H1 (cell line): ENCODE results near the gene MIF4GD. TPM values are rescaled to one million over a fixed set of nuclear protein-coding genes. Genes with fewer than 3 reads are reported as not detected.

Source experiments
- CTCF ChIA-PET: fragments of 300-600 bp; sonication (Branson Sonifier 250); formaldehyde crosslinking; loops from one replicate; lab custom pipeline; 2021; ENCODE audit not compliant: partially characterized antibody; lab: Charles Lee
- POLR2A ChIA-PET: fragments of 300-600 bp; sonication (Branson Sonifier 250); formaldehyde crosslinking; loops from one replicate; lab custom pipeline; 2021; ENCODE audit warnings: inconsistent platforms; ENCODE audit not compliant: partially characterized antibody; lab: Charles Lee
- DNase-seq, 2 experiments: peaks; one replicate each; pipeline versions ENCODE4 v3.0.0 to v3.0.0-alpha.2; 2010 to 2022; ENCODE audit warnings: low spot score in 2 of 2, low read depth in 1 of 2, mixed read lengths in 1 of 2
- FAIRE-seq: peaks from 2 replicates; lab custom pipeline; 2011; peaks lifted over from hg19 to GRCh38; lab: Jason Lieb, UNC
- H2AFZ ChIP-seq: 2 replicates; pipeline ENCODE4 v1.8.1; 2012; ENCODE audit warnings: low read length, inconsistent platforms
- H2AK5ac ChIP-seq: 2 replicates; pipeline ENCODE4 v1.6.1; 2013; ENCODE audit warnings: low read depth, low read length
- H2BK120ac ChIP-seq: replicated peaks from 2 replicates; pipeline ENCODE3; 2013; ENCODE audit warnings: low read depth, low read length, inconsistent platforms
- H2BK12ac ChIP-seq: 2 replicates; pipeline ENCODE4 v1.6.1; 2013; ENCODE audit warnings: low read depth, low read length
- H2BK15ac ChIP-seq: 2 replicates; pipeline ENCODE4 v1.6.1; 2013; ENCODE audit warnings: low read length
- H2BK20ac ChIP-seq: 2 replicates; pipeline ENCODE4 v1.6.1; 2013; ENCODE audit warnings: low read length
- H2BK5ac ChIP-seq: 2 replicates; pipeline ENCODE4 v1.6.1; 2013; ENCODE audit warnings: low read depth, low read length
- H3K14ac ChIP-seq: 2 replicates; pipeline ENCODE4 v1.6.1; 2013; ENCODE audit warnings: inconsistent platforms; ENCODE audit not compliant: insufficient read length
- H3K18ac ChIP-seq: 2 replicates; pipeline ENCODE4 v1.6.1; 2013; ENCODE audit warnings: low read length; ENCODE audit errors: extremely low read depth
- H3K23ac ChIP-seq: 2 replicates; pipeline ENCODE4 v1.6.1; 2013; ENCODE audit warnings: inconsistent platforms; ENCODE audit not compliant: insufficient read length
- H3K23me2 ChIP-seq: 2 replicates; pipeline ENCODE4 v1.6.1; 2013; ENCODE audit warnings: low read depth, low read length
- H3K27ac ChIP-seq: 2 replicates; pipeline ENCODE4 v1.6.1; 2011; ENCODE audit warnings: low read depth, low read length, inconsistent platforms
- H3K27me3 ChIP-seq, 4 experiments: replicated peaks in 1 of 4; 1 replicate in 1 of 4; 2 replicates in 3 of 4; pipeline versions ENCODE4 v1.6.1 to v1.8.1; 2011 to 2013; ENCODE audit warnings: low read length in 3 of 4, mild to moderate bottlenecking in 3 of 4, inconsistent platforms in 2 of 4, mixed read lengths in 2 of 4, moderate library complexity in 1 of 4; ENCODE audit not compliant: control insufficient read depth in 3 of 4, insufficient read depth in 3 of 4; ENCODE audit errors: extremely low read depth in 1 of 4
- H3K36me3 ChIP-seq, 4 experiments: 2 replicates each; pipeline versions ENCODE4 v1.6.1 to v1.8.1; 2011 to 2013; ENCODE audit warnings: mild to moderate bottlenecking in 4 of 4, low read length in 3 of 4, moderate library complexity in 2 of 4, control low read depth in 1 of 4, inconsistent platforms in 1 of 4; ENCODE audit not compliant: insufficient read depth in 4 of 4, control insufficient read depth in 2 of 4
- H3K4ac ChIP-seq: replicated peaks from 2 replicates; pipeline ENCODE3; 2013; ENCODE audit warnings: low read length, low read depth, mixed read lengths, inconsistent platforms; ENCODE audit not compliant: insufficient read length
- H3K4me1 ChIP-seq, 4 experiments: replicated peaks in 1 of 4; 1 replicate in 1 of 4; 2 replicates in 3 of 4; pipeline versions ENCODE4 v1.6.1 to v1.8.1; 2011 to 2013; ENCODE audit warnings: low read length in 3 of 4, inconsistent platforms in 2 of 4, mixed read lengths in 1 of 4; ENCODE audit not compliant: insufficient read depth in 4 of 4, control insufficient read depth in 3 of 4
- H3K4me2 ChIP-seq, 2 experiments: 2 replicates each; pipeline versions ENCODE4 v1.6.1 to v1.8.1; 2011 to 2013; ENCODE audit warnings: low read depth in 2 of 2, low read length in 2 of 2, control low read depth in 1 of 2, inconsistent platforms in 1 of 2, mild to moderate bottlenecking in 1 of 2; ENCODE audit not compliant: insufficient read depth in 1 of 2
- H3K4me3 ChIP-seq, 4 experiments: fragments of 200-600, 300-600 bp in 1 of 4; sonication (generic), shearing (Covaris generic), sonication (Bioruptor Twin) in 1 of 4; 2 replicates each; pipeline versions ENCODE4 v1.5.1 to v1.8.1; 2011 to 2016; ENCODE audit warnings: low read length in 4 of 4, low read depth in 3 of 4, control low read depth in 2 of 4, inconsistent platforms in 2 of 4, mild to moderate bottlenecking in 2 of 4, mixed read lengths in 1 of 4, moderate library complexity in 1 of 4; ENCODE audit not compliant: insufficient read depth in 2 of 4; ENCODE audit errors: extremely low read depth in 1 of 4
- H3K56ac ChIP-seq: replicated peaks from 2 replicates; pipeline ENCODE3; 2013; ENCODE audit warnings: low read depth, mild to moderate bottlenecking, mixed read lengths, low read length, inconsistent platforms; ENCODE audit not compliant: insufficient read length
- H3K79me1 ChIP-seq: 2 replicates; pipeline ENCODE4 v1.6.1; 2013; ENCODE audit warnings: low read depth, low read length, control low read depth
- H3K79me2 ChIP-seq, 2 experiments: 2 replicates each; pipeline versions ENCODE4 v1.6.1 to v1.8.1; 2012 to 2013; ENCODE audit warnings: low read length in 2 of 2, mild to moderate bottlenecking in 2 of 2, inconsistent platforms in 1 of 2; ENCODE audit not compliant: insufficient read depth in 2 of 2, control insufficient read depth in 1 of 2
- H3K9ac ChIP-seq, 4 experiments: replicated peaks in 1 of 4; 1 replicate in 1 of 4; 2 replicates in 3 of 4; pipeline versions ENCODE4 v1.6.1 to v1.8.1; 2011 to 2013; ENCODE audit warnings: low read depth in 3 of 4, low read length in 3 of 4, control low read depth in 2 of 4, mild to moderate bottlenecking in 2 of 4, moderate library complexity in 2 of 4, inconsistent platforms in 1 of 4; ENCODE audit errors: extremely low read depth in 1 of 4
- H3K9me3 ChIP-seq, 2 experiments: 2 replicates each; pipeline versions ENCODE4 v1.6.1 to v1.8.1; 2012 to 2013; ENCODE audit warnings: mild to moderate bottlenecking in 2 of 2, moderate library complexity in 2 of 2, control low read depth in 1 of 2, inconsistent platforms in 1 of 2, low read depth in 1 of 2, low read length in 1 of 2, mixed read lengths in 1 of 2; ENCODE audit not compliant: insufficient read depth in 2 of 2
- H4K20me1 ChIP-seq, 2 experiments: replicated peaks in 1 of 2; 2 replicates each; pipeline versions ENCODE3 to v1.8.1; 2011 to 2013; ENCODE audit warnings: inconsistent platforms in 2 of 2, low read length in 2 of 2, mild to moderate bottlenecking in 1 of 2; ENCODE audit not compliant: insufficient read depth in 2 of 2, control insufficient read depth in 1 of 2
- H4K5ac ChIP-seq: 2 replicates; pipeline ENCODE4 v1.6.1; 2013; ENCODE audit warnings: low read length, low read depth, mixed read lengths, inconsistent platforms; ENCODE audit not compliant: insufficient read length
- H4K8ac ChIP-seq: 2 replicates; pipeline ENCODE4 v1.8.0; 2013; ENCODE audit warnings: mild to moderate bottlenecking, moderate library complexity, low read length, inconsistent platforms; ENCODE audit not compliant: insufficient read depth; ENCODE audit errors: extremely low read depth
- H4K91ac ChIP-seq: replicated peaks from 2 replicates; pipeline ENCODE3; 2013; ENCODE audit warnings: low read length, mixed read lengths, inconsistent platforms; ENCODE audit not compliant: insufficient read length
- KDM5A ChIP-seq: fragments of 200-600 bp; IDR thresholded peaks from 2 replicates; pipeline ENCODE4 v1.7.1; 2012; ENCODE audit warnings: mild to moderate bottlenecking, low read length, inconsistent platforms, mixed read lengths
- POLR2A ChIP-seq, 2 experiments: IDR thresholded peaks; 1 replicate in 1 of 2; 2 replicates in 1 of 2; pipeline ENCODE4 v1.6.1; 2011; ENCODE audit warnings: low read depth in 2 of 2, low read length in 2 of 2, mild to moderate bottlenecking in 2 of 2; ENCODE audit errors: control extremely low read depth in 1 of 2
- WGBS, 2 experiments: shearing (Covaris generic) in 1 of 2; methylation state at CpG; one replicate each; pipeline versions ENCODE4 v1.1.6 to v1.1.7; 2013 to 2015; ENCODE audit warnings: low lambda C conversion rate in 2 of 2, mixed read lengths in 2 of 2, inconsistent platforms in 1 of 2, low coverage in 1 of 2, missing lambda C conversion rate in 1 of 2; ENCODE audit not compliant: insufficient replicate concordance in 2 of 2, insufficient coverage in 1 of 2, insufficient read length in 1 of 2; ENCODE audit errors: extremely low coverage in 1 of 2, missing lambda C conversion rate in 1 of 2; 5-methylcytosine and 5-hydroxymethylcytosine counted together
- polyA plus RNA-seq, 7 experiments: library from polyadenylated mRNA; depleted of rRNA in 3 of 7; stranded (reverse) in 5 of 7; unstranded in 2 of 7; fragments of >200 nt in 5 of 7; fragments of 200-250 nt in 2 of 7; gene quantifications; 1 replicate in 5 of 7; 2 replicates in 1 of 7; 4 replicates in 1 of 7; pipeline versions ENCODE4 v1.2.1 to v1.2.3, GENCODE V29; 2011 to 2013; ENCODE audit warnings: missing spikeins in 2 of 7, mixed read lengths in 2 of 7
- total RNA-seq: library from RNA; stranded (reverse); fragmentation: NEBNext Ultra II Directional; extraction: Animal tissue kit (Norgen Biotek cat#: 25700); gene quantifications from 2 replicates; pipeline ENCODE4 v1.2.1, GENCODE V29; 2021

The MIF4GD gene
- total and polyA plus RNA-seq, 2 of the 8 experiments (the other 6 are each of a cell fraction or from before 2014, with no cell fraction given): 16.1 to 51.1 TPM

- Histone ChIP-seq H3K23ac (no peak overlapping the region), H4K20me1 (peaks cover 14 to 29% of the 10 kb centered on the region in 2 experiments), H2BK15ac (no peak overlapping the region), H3K9ac (no peak overlapping the region), H3K4me3 (no peak overlapping the region), H3K27me3 (no peaks in the 10 kb centered on the region), H3K56ac (no peak overlapping the region), H2AFZ (no peak overlapping the region), H3K4ac (no peak overlapping the region), H3K9me3 (no peaks in the 10 kb centered on the region), H3K14ac (no peak overlapping the region), H4K91ac (no peak overlapping the region), H4K8ac (peak overlapping the region; percentile 57), H2AK5ac (no peak overlapping the region), H3K4me1 (peaks cover 0 to 4% (median 0%) of the 10 kb centered on the region in 4 experiments; a peak in 3 of 7 replicates), H4K5ac (no peak overlapping the region), H3K79me1 (no peaks in the 10 kb centered on the region), H3K18ac (no peak overlapping the region), H2BK20ac (no peak overlapping the region), H3K79me2 (no peaks in the 10 kb centered on the region), H2BK120ac (no peak overlapping the region), H3K27ac (no peak overlapping the region), H3K23me2 (no peaks in the 10 kb centered on the region), H3K4me2 (no peak overlapping the region), H2BK12ac (no peak overlapping the region), H2BK5ac (no peak overlapping the region), H3K36me3 (peaks cover 37 to 75% (median 69%) of the 10 kb centered on the region in 4 experiments)
- WGBS, 2 experiments: 88% methylated on average over 8 of the region's 12 CpGs; no CpG with 5 or more reads in 1 of the 2 experiments
- TF ChIP-seq KDM5A: no peak
- TF ChIP-seq POLR2A (IDR thresholded peaks at IDR 0.05; ENCODE audit: control extremely low read depth in 1 of 2, low read depth in 2 of 2, low read length in 2 of 2): peak in 1 of 2 experiments; percentile 17; a peak in 1 of 3 replicates
- POLR2A ChIA-PET: interaction anchor here (0.9 to 6.3 kb wide), 11 partner anchors 11 to 260 kb away, joined by 3 to 53 read pairs (median 6); partner anchors contain the start of genes GGA3, MIF4GD, MRPS7 and NT5C
- no peak for FAIRE-seq
- DNase-seq: no peak
- CTCF ChIA-PET: interaction anchor here (0.6 to 16.5 kb wide), 28 partner anchors 10 to 293 kb away, joined by 3 to 369 read pairs (median 6); partner anchors contain the start of genes GGA3, MIF4GD, MRPS7 and NT5C
These were observed 31.8 kb downstream of the MIF4GD start for GRCh38 chr17:75239214-75239613.
